Esophagus squamous epithelium (tissue), 5 donors: ENCODE results near the gene SNRPA. TPM values are rescaled to one million over a fixed set of nuclear protein-coding genes. Genes with fewer than 3 reads are reported as not detected.

ENCODE experiments used
- DNase-seq: peaks from one replicate; lab custom pipeline; 2025; lab: John Stamatoyannopoulos, UW
- H3K27ac ChIP-seq, 4 donors: fragments of 200-600 bp; sonication (generic); one replicate each; pipeline ENCODE4 v1.5.1; 2016 to 2019; ENCODE audit warnings: mild to moderate bottlenecking in 1 of 4
- H3K27me3 ChIP-seq, 4 donors: fragments of 200-600 bp; sonication (generic); 1 replicate in 3 of 4; 2 replicates in 1 of 4; pipeline versions ENCODE4 v1.5.1 to v1.6.0; 2017 to 2021; ENCODE audit warnings: antibody characterized with exemption in 1 of 4
- H3K36me3 ChIP-seq, 3 donors: fragments of 200-600 bp; sonication (generic); one replicate each; pipeline ENCODE4 v1.5.1; 2016 to 2019
- H3K4me1 ChIP-seq, 3 donors: fragments of 200-600 bp; sonication (generic); one replicate each; pipeline ENCODE4 v1.5.1; 2017 to 2019
- H3K4me3 ChIP-seq, 4 donors: fragments of 200-600 bp; sonication (generic); 1 replicate in 3 of 4; 2 replicates in 1 of 4; pipeline ENCODE4 v1.5.1; 2016 to 2019; ENCODE audit warnings: mild to moderate bottlenecking in 2 of 4, moderate library complexity in 1 of 4
- H3K9me3 ChIP-seq, 3 donors: fragments of 200-600 bp; sonication (generic); one replicate each; pipeline ENCODE4 v1.5.1; 2016 to 2019
- CTCF ChIP-seq, 6 experiments: fragments of 450-650 bp in 4 of 6; fragments of 200-600 bp in 2 of 6; sonication (generic) in 2 of 6; IDR thresholded peaks; one replicate each; pipeline ENCODE4 v1.5.1; 2016 to 2019; ENCODE audit warnings: antibody characterized with exemption in 6 of 6, mild to moderate bottlenecking in 4 of 6, moderate library complexity in 4 of 6
- POLR2A ChIP-seq, 4 donors: fragments of 450-650 bp; IDR thresholded peaks; one replicate each; pipeline ENCODE4 v1.6.1; 2017; ENCODE audit warnings: antibody characterized with exemption in 4 of 4, mild to moderate bottlenecking in 4 of 4, moderate library complexity in 3 of 4
- whole genome bisulfite sequencing, 2 donors: methylation state at CpG; one replicate each; pipeline ENCODE4 v1.1.5; 2018; 5-methylcytosine and 5-hydroxymethylcytosine counted together
- intact Hi-C: fragments of 100-400 bp; cut with DNase I; formaldehyde crosslinking; loops from one replicate; pipeline ENCODE4 v1.15.0; 2022
- small RNA-seq, 4 donors: library from RNA; depleted of rRNA; stranded (forward); fragments of <200 nt; gene quantifications; one replicate each; pipeline ENCODE3, GENCODE V24; 2016
- total RNA-seq, 4 donors: library from RNA; depleted of rRNA; stranded (reverse); fragments of >200 nt; gene quantifications; one replicate each; pipeline ENCODE4 v1.1.0, GENCODE V29; 2016
- donor health status: DM: yes; HTN: yes; CAD: no.

SNRPA gene
- total RNA-seq, 4 donors from 2014 or later = 45.0 to 79.5 (median 51.0) TPM

- 29 to 39% methylated on average over 3 of the region's 4 CpGs for WGBS, 2 donors
- peaks cover 19 to 54% (median 31%) of the 10 kb centered on the region in 3 donors for H3K4me1 ChIP-seq
Observed at GRCh38 chr19:40813182-40813581, 62.2 kb downstream of the SNRPA start.

More at GRCh38 chr19:40813182-40813581, 62.2 kb downstream of the SNRPA start:
- no peak overlapping the region for H3K27ac ChIP-seq
- H3K36me3 ChIP-seq = peaks cover 0 to 16% (median 6%) of the 10 kb centered on the region in 3 donors
- H3K9me3 ChIP-seq = no peaks in the 10 kb centered on the region
- H3K4me3 ChIP-seq = no peak overlapping the region
- TF ChIP-seq POLR2A (IDR thresholded peaks at IDR 0.05) = no peak
- TF ChIP-seq CTCF (IDR thresholded peaks at IDR 0.05) = no peak
- intact Hi-C loops = loop anchor here (5.0 kb wide), 1 partner anchor 151 kb away; no protein-coding TSS in a partner anchor
- no peaks in the 10 kb centered on the region for H3K27me3 ChIP-seq
- no peak for DNase-seq

Small RNAs within 50 kb of the gene (small RNA-seq; reads per million reads assigned to genes)
- gene RNU6-195P = 0 reads per million in 4 donors

Other genes with a start within 250 kb of the SNRPA start
- gene SHKBP1, start 174.3 kb upstream of the SNRPA start, total RNA-seq = 10 to 100 TPM; 42.3 to 77.9 (median 49.8) TPM
- gene LTBP4, start 149.8 kb upstream of the SNRPA start, total RNA-seq = 100 to 1,000 TPM in 1 of 4 donors, 10 to 100 TPM in 3; 43.5 to 249 (median 65.5) TPM
- 10 to 100 TPM; 11.2 to 20.8 (median 15.8) TPM for gene NUMBL, start 60.6 kb upstream of the SNRPA start, total RNA-seq
- 10 to 100 TPM; 19.3 to 64.1 (median 33.3) TPM for gene COQ8B, start 34.3 kb upstream of the SNRPA start, total RNA-seq
- gene ITPKC, start 34.1 kb upstream of the SNRPA start, total RNA-seq = 100 to 1,000 TPM in 2 of 4 donors, 10 to 100 TPM in 2; 58.5 to 127 (median 95.7) TPM
- 1 to 10 TPM; 2.1 to 2.8 (median 2.4) TPM for gene ACTMAP, start 726 bp upstream of the SNRPA start, total RNA-seq
- 1 to 10 TPM in 1 of 4 donors, not detected in 3; 3.7 TPM for gene MIA, start 24.3 kb downstream of the SNRPA start, total RNA-seq
- gene RAB4B, start 27.0 kb downstream of the SNRPA start, total RNA-seq = 10 to 100 TPM; 15.2 to 37.0 (median 20.5) TPM
- gene EGLN2, start 48.0 kb downstream of the SNRPA start, total RNA-seq = 10 to 100 TPM; 30.3 to 50.9 (median 33.0) TPM
- not detected for gene CYP2A6, start 99.2 kb downstream of the SNRPA start, total RNA-seq
- not detected for gene CYP2A7, start 131.0 kb downstream of the SNRPA start, total RNA-seq
- not detected for gene CYP2B6, start 240.1 kb downstream of the SNRPA start, total RNA-seq